ENCODE measurements around the gene EDN2.

Gene EDN2

GRCh38 chr1:41432481-41433280 lies 51.8 kb downstream of the EDN2 start (continued):
- no peak for TF ChIP-seq PRDM10 (tag by site-specific recombination; IDR thresholded peaks at IDR 0.05)
- TF ChIP-seq ZNF280C (tag by site-specific recombination; IDR thresholded peaks at IDR 0.05), result no peak
- peak; percentile 68; the same call in 1 of the 2 replicates for TF ChIP-seq GLIS2 (tag by site-specific recombination; IDR thresholded peaks at IDR 0.05)
- TF ChIP-seq GLIS1 (tag by site-specific recombination; IDR thresholded peaks at IDR 0.05), result peak; percentile 71
- peak; percentile 82 for TF ChIP-seq ZNF501 (tag by site-specific recombination; IDR thresholded peaks at IDR 0.05)
- TF ChIP-seq ZNF354C (tag by site-specific recombination; IDR thresholded peaks at IDR 0.05; ENCODE audit: borderline replicate concordance, low read depth), result no peak
- TF ChIP-seq BCL11A (tag by site-specific recombination; IDR thresholded peaks at IDR 0.05; ENCODE audit: low read depth), result peak; percentile 96
- TF ChIP-seq ZNF654 (tag by site-specific recombination; IDR thresholded peaks at IDR 0.05; ENCODE audit: low read depth), result peak; percentile 94
- no peak for TF ChIP-seq INSM2 (tag by site-specific recombination; IDR thresholded peaks at IDR 0.05)
- TF ChIP-seq KLF1 (tag by site-specific recombination; IDR thresholded peaks at IDR 0.05), result peak; percentile 64; the same call in 1 of the 2 replicates
- TF ChIP-seq HIC1 (tag by site-specific recombination; IDR thresholded peaks at IDR 0.05), result peak; percentile 64
- TF ChIP-seq ZNF341 (tag by site-specific recombination; IDR thresholded peaks at IDR 0.05; ENCODE audit: low read depth), result peak; percentile 74
- TF ChIP-seq KLF10 (tag by site-specific recombination; IDR thresholded peaks at IDR 0.05), result no peak
- TF ChIP-seq ZNF701 (tag by site-specific recombination; IDR thresholded peaks at IDR 0.05), result 0 out of 2 replicates have a peak, but pooled peaks have one; percentile 26
- 0 out of 2 replicates have a peak, but pooled peaks have one; percentile 16 for TF ChIP-seq ZXDB (tag by site-specific recombination; IDR thresholded peaks at IDR 0.05)
- TF ChIP-seq ZNF549 (tag by site-specific recombination; IDR thresholded peaks at IDR 0.05), result no peak
- TF ChIP-seq ZNF629 (tag by site-specific recombination; IDR thresholded peaks at IDR 0.05), result peak; percentile 63; the same call in 1 of the 2 replicates
- peak; percentile 42; the same call in 1 of the 2 replicates for TF ChIP-seq ZNF76 (tag by site-specific recombination; IDR thresholded peaks at IDR 0.05; ENCODE audit: borderline replicate concordance, low read depth)
- TF ChIP-seq ZBTB10 (tag by site-specific recombination; IDR thresholded peaks at IDR 0.05), result 0 out of 2 replicates have a peak, but pooled peaks have one; percentile 22
- TF ChIP-seq ZEB2 (tag by site-specific recombination; IDR thresholded peaks at IDR 0.05), result peak; percentile 65
- no peak for TF ChIP-seq ZNF24 (tag by site-specific recombination; IDR thresholded peaks at IDR 0.05)
- peak; percentile 95 for TF ChIP-seq CTCF (tag by site-specific recombination; IDR thresholded peaks at IDR 0.05)
- no peak for TF ChIP-seq ZNF112 (tag by site-specific recombination; IDR thresholded peaks at IDR 0.05)
- peak; percentile 83 for TF ChIP-seq ZBTB17 (tag by site-specific recombination; IDR thresholded peaks at IDR 0.05)
- peak; percentile 81 for TF ChIP-seq BCL11B (tag by site-specific recombination; IDR thresholded peaks at IDR 0.05; ENCODE audit: low read depth)

Measured in HEK293 (cell line).